Astrocyte (in vitro differentiated cells and primary cell): ENCODE results near the gene TRIP13. TPM values are rescaled to one million over a fixed set of nuclear protein-coding genes. Genes with fewer than 3 reads are reported as not detected.
A peak's percentile ranks its signal among the peaks of the same experiment; 100 is the strongest.

Source experiments
- DNase-seq: peaks from one replicate; pipeline ENCODE4 v3.0.0-alpha.2; 2010; ENCODE audit warnings: low read depth
- FAIRE-seq: peaks from 2 replicates; lab custom pipeline; 2011; peaks lifted over from hg19 to GRCh38; lab: Jason Lieb, UNC
- H2AFZ ChIP-seq: 2 replicates; pipeline ENCODE4 v1.6.0; 2012; ENCODE audit warnings: low read depth, low read length, inconsistent platforms
- H3K27ac ChIP-seq: 2 replicates; pipeline ENCODE4 v1.5.1; 2011; ENCODE audit warnings: low read depth, low read length, inconsistent platforms
- H3K27me3 ChIP-seq: 2 replicates; pipeline ENCODE4 v1.6.0; 2011; ENCODE audit warnings: low read length, inconsistent platforms; ENCODE audit not compliant: insufficient read depth
- H3K36me3 ChIP-seq: 2 replicates; pipeline ENCODE4 v1.5.1; 2011; ENCODE audit warnings: low read length, inconsistent platforms; ENCODE audit not compliant: insufficient read depth
- H3K4me1 ChIP-seq: 2 replicates; pipeline ENCODE4 v1.5.1; 2011; ENCODE audit warnings: low read length, inconsistent platforms; ENCODE audit not compliant: insufficient read depth
- H3K4me2 ChIP-seq: 2 replicates; pipeline ENCODE4 v1.6.0; 2012; ENCODE audit warnings: low read length, inconsistent platforms
- H3K4me3 ChIP-seq: 2 replicates; pipeline ENCODE4 v1.5.1; 2011; ENCODE audit warnings: low read depth, mild to moderate bottlenecking, low read length, inconsistent platforms; ENCODE audit not compliant: insufficient read depth
- H3K79me2 ChIP-seq: 2 replicates; pipeline ENCODE4 v1.6.0; 2012; ENCODE audit warnings: mild to moderate bottlenecking, low read length, inconsistent platforms; ENCODE audit not compliant: insufficient read depth
- H3K9ac ChIP-seq: 2 replicates; pipeline ENCODE4 v1.6.0; 2012; ENCODE audit warnings: mild to moderate bottlenecking, low read length, inconsistent platforms
- H3K9me3 ChIP-seq: 2 replicates; pipeline ENCODE4 v1.5.1; 2012; ENCODE audit warnings: low read depth, mild to moderate bottlenecking, low read length, inconsistent platforms; ENCODE audit not compliant: insufficient read depth
- H4K20me1 ChIP-seq: 2 replicates; pipeline ENCODE4 v1.6.0; 2012; ENCODE audit warnings: low read length, inconsistent platforms; ENCODE audit not compliant: insufficient read depth
- H3K27ac Mint-ChIP-seq: one replicate; pipeline ENCODE4 v1.8.0; 2021; ENCODE audit warnings: mild to moderate bottlenecking, mixed read lengths; ENCODE audit not compliant: unreplicated experiment
- H3K27me3 Mint-ChIP-seq: one replicate; pipeline ENCODE4 v1.8.0; 2021; ENCODE audit warnings: low read depth, mixed read lengths; ENCODE audit not compliant: unreplicated experiment
- H3K36me3 Mint-ChIP-seq: one replicate; pipeline ENCODE4 v1.8.0; 2021; ENCODE audit warnings: low read depth, mixed read lengths; ENCODE audit not compliant: unreplicated experiment
- H3K4me1 Mint-ChIP-seq: one replicate; pipeline ENCODE4 v1.8.0; 2021; ENCODE audit warnings: low read depth, mixed read lengths; ENCODE audit not compliant: unreplicated experiment
- H3K4me3 Mint-ChIP-seq: one replicate; pipeline ENCODE4 v1.8.0; 2021; ENCODE audit warnings: mild to moderate bottlenecking, moderate library complexity, mixed read lengths; ENCODE audit not compliant: unreplicated experiment
- H3K9me3 Mint-ChIP-seq: one replicate; pipeline ENCODE4 v1.8.0; 2021; ENCODE audit warnings: mild to moderate bottlenecking, mixed read lengths; ENCODE audit not compliant: unreplicated experiment
- CTCF ChIP-seq: IDR thresholded peaks from 2 replicates; pipeline ENCODE4 v1.5.1; 2011; ENCODE audit warnings: low read depth, mild to moderate bottlenecking, inconsistent platforms, low read length, moderate library complexity; ENCODE audit not compliant: insufficient read depth
- EZH2 ChIP-seq: IDR thresholded peaks from 2 replicates; pipeline ENCODE4 v1.6.1; 2012; ENCODE audit warnings: mild to moderate bottlenecking, low read length, inconsistent platforms; ENCODE audit not compliant: insufficient read depth
- total RNA-seq: library from RNA; stranded (reverse); gene quantifications from 2 replicates; pipeline ENCODE4 v1.2.1, GENCODE V29; 2021

TRIP13 gene
- total RNA-seq, 1 donor from 2014 or later: 7.3 TPM

- no peaks in the 10 kb centered on the region for H3K79me2 ChIP-seq
- TF ChIP-seq EZH2: no peak
- TF ChIP-seq CTCF: no peak
- no peaks in the 10 kb centered on the region for H3K4me1 Mint-ChIP-seq
- peaks cover 6% of the 10 kb centered on the region for H3K27me3 ChIP-seq
- H3K36me3 ChIP-seq: no peaks in the 10 kb centered on the region
- no peaks in the 10 kb centered on the region for H3K9me3 ChIP-seq
- DNase-seq (peak; percentile 5), FAIRE-seq (no peak)
- no peak overlapping the region for H3K9ac ChIP-seq
- no peak overlapping the region for H3K4me2 ChIP-seq
- peaks cover 14% of the 10 kb centered on the region for H3K27me3 Mint-ChIP-seq
- H3K4me3 Mint-ChIP-seq: no peak overlapping the region
- H3K27ac Mint-ChIP-seq: no peak overlapping the region
- H3K4me1 ChIP-seq: no peaks in the 10 kb centered on the region
- no peak overlapping the region for H3K4me3 ChIP-seq
- H2AFZ ChIP-seq: no peak overlapping the region
- H3K27ac ChIP-seq: no peak overlapping the region
- H3K36me3 Mint-ChIP-seq: peaks cover 6% of the 10 kb centered on the region
- peaks cover 1% of the 10 kb centered on the region for H3K9me3 Mint-ChIP-seq
- H4K20me1 ChIP-seq: peaks cover 27% of the 10 kb centered on the region
These were observed 35.9 kb upstream of the TRIP13 start for GRCh38 chr5:856531-857425.

- no peak for TF ChIP-seq EZH2
- Mint-ChIP-seq H3K4me3 (no peak overlapping the region), H3K27me3 (peaks cover 9% of the 10 kb centered on the region), H3K9me3 (peaks cover 1% of the 10 kb centered on the region), H3K36me3 (peaks cover 6% of the 10 kb centered on the region), H3K4me1 (no peaks in the 10 kb centered on the region), H3K27ac (no peak overlapping the region)
- Histone ChIP-seq H3K9ac (no peak overlapping the region), H3K4me1 (no peaks in the 10 kb centered on the region), H4K20me1 (peaks cover 44% of the 10 kb centered on the region), H3K27ac (no peak overlapping the region), H3K36me3 (no peaks in the 10 kb centered on the region), H3K79me2 (no peaks in the 10 kb centered on the region), H3K4me2 (no peak overlapping the region), H3K27me3 (no peaks in the 10 kb centered on the region), H3K4me3 (no peak overlapping the region), H2AFZ (no peak overlapping the region), H3K9me3 (no peaks in the 10 kb centered on the region)
- FAIRE-seq (no peak), DNase-seq (no peak)
These were observed 34.0 kb upstream of the TRIP13 start for GRCh38 chr5:858726-859125.

- H3K27me3 ChIP-seq: no peaks in the 10 kb centered on the region
- no peak overlapping the region for H3K4me3 ChIP-seq
- no peaks in the 10 kb centered on the region for H3K79me2 ChIP-seq
- H3K4me1 ChIP-seq: no peaks in the 10 kb centered on the region
- H2AFZ ChIP-seq: no peak overlapping the region
- no peak for DNase-seq
- H3K27ac ChIP-seq: no peak overlapping the region
- H3K9ac ChIP-seq: no peak overlapping the region
- TF ChIP-seq EZH2 (no peak), CTCF (no peak)
- FAIRE-seq: no peak
- Mint-ChIP-seq H3K4me3 (no peak overlapping the region), H3K4me1 (no peaks in the 10 kb centered on the region), H3K27ac (no peak overlapping the region), H3K9me3 (peaks cover 1% of the 10 kb centered on the region), H3K27me3 (peaks cover 5% of the 10 kb centered on the region), H3K36me3 (peaks cover 9% of the 10 kb centered on the region)
- H3K9me3 ChIP-seq: no peaks in the 10 kb centered on the region
- H3K4me2 ChIP-seq: no peak overlapping the region
- no peaks in the 10 kb centered on the region for H3K36me3 ChIP-seq
- H4K20me1 ChIP-seq: peaks cover 49% of the 10 kb centered on the region
These were observed 33.3 kb upstream of the TRIP13 start for GRCh38 chr5:859391-859790.
